ENCODE measurements around the gene SGCG. TPM values are rescaled to one million over a fixed set of nuclear protein-coding genes. Genes with fewer than 3 reads are reported as not detected.

Gene SGCG
- polyA plus RNA-seq (2011; rRNA removed) (0.09 TPM in 1 of 2 replicates, not detected in the other), polyA plus RNA-seq (2017; fragmentation: RNase III; extraction: RNeasy Plus Mini Kit Qiagen cat#74134 plus additional on column Dnase treatment) (not detected in 3 replicates), polyA minus RNA-seq (2011; rRNA and poly(A)+ RNA removed) (0.17 TPM in 1 of 2 replicates, not detected in the other)
- not detected in 2 replicates for polyA plus RNA-seq (2012; cell fraction: cytosol; rRNA removed)
- polyA plus RNA-seq (2012; cell fraction: nucleus; rRNA removed), result not detected in 2 replicates

DNA sequence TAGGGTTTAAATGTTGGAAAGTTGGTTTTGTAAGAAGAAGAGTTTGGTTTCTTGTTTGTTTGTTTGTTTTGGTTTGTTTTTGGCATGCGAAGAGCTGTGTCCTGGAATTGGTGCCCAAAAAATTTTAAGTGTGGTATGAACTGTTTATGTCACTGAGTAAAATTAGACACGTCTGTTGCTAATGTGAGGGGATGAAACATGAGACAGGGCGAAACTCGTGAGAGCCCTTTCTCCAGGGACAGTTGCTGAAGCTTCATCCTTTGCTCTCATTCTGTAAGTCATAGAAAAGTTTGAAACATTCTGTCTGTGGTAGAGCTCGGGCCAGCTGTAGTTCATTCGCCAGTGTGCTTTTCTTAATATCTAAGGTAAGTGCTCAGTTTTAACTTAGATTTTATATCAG lies at the start of gene SGCG:
Gene SGCG (plus strand): TSS at position 269 of the 400 bp plus-strand sequence. CDS start 22,716 bp downstream, outside the sequence.
- ChIA-PET POLR2A (no interaction called here), CTCF (no interaction called here)
- DNase-seq (ENCODE audit: low read depth in 1 of 2, low spot score in 1 of 2) (no peak), FAIRE-seq (no peak), ATAC-seq (no peak)
- Histone ChIP-seq H3K9me3 (no peaks in the 10 kb centered on the region), H3K27ac (no peak within 1 kb of the TSS), H3K4me1 (no peaks in the 10 kb centered on the region), H3K4me3 (no peak within 1 kb of the TSS), H3K4me2 (no peak within 1 kb of the TSS)
- TF ChIP-seq ZSCAN20 (CRISPR knock-in tag; IDR thresholded peaks at IDR 0.05), result no peak
- no peak for TF ChIP-seq HOXB5 (CRISPR knock-in tag; IDR thresholded peaks at IDR 0.05)
- TF ChIP-seq NPAS2 (CRISPR knock-in tag; IDR thresholded peaks at IDR 0.05; ENCODE audit: borderline replicate concordance), result no peak
- TF ChIP-seq KDM1A (IDR thresholded peaks at IDR 0.05; ENCODE audit: low read depth), result no peak
- no peak for TF ChIP-seq USF2 (IDR thresholded peaks at IDR 0.05)
- WGBS (ENCODE audit: missing lambda C conversion rate), result 59% methylated on average over 6 of the region's 6 CpGs

GRCh38 chr13:23134542-23134941 lies 46.2 kb upstream of the SGCG start:
- ChIA-PET POLR2A (no interaction called here), CTCF (no interaction called here)
- H3K27ac ChIP-seq, result no peak overlapping the region
- H3K4me1 ChIP-seq, result no peaks in the 10 kb centered on the region
- H3K4me2 ChIP-seq, result no peak overlapping the region
- H3K4me3 ChIP-seq, result no peak overlapping the region
- TF ChIP-seq CHD4 (IDR thresholded peaks at IDR 0.05; ENCODE audit: borderline replicate concordance) (no peak), CHD2 (IDR thresholded peaks at IDR 0.05; ENCODE audit: low read length, partially characterized antibody) (no peak), BHLHE40 (IDR thresholded peaks at IDR 0.05; ENCODE audit: low read depth, low read length) (no peak), NR3C1 (IDR thresholded peaks at IDR 0.05) (no peak), PHF8 (IDR thresholded peaks at IDR 0.05; ENCODE audit: borderline replicate concordance, low read depth) (no peak), USF2 (IDR thresholded peaks at IDR 0.05) (no peak)
- FAIRE-seq, result no peak
- no peaks in the 10 kb centered on the region for H3K9me3 ChIP-seq
- 39% methylated on average over 3 of the region's 5 CpGs for WGBS (ENCODE audit: missing lambda C conversion rate)
- ATAC-seq, result no peak; a peak in 1 of 6 replicates
- no peak for DNase-seq (ENCODE audit: low read depth in 1 of 2, low spot score in 1 of 2)

GRCh38 chr13:23140492-23140891 lies 40.3 kb upstream of the SGCG start:
- TF ChIP-seq RCOR1 (IDR thresholded peaks at IDR 0.05; ENCODE audit: low read depth, low read length) (no peak), ZFP36 (IDR thresholded peaks at IDR 0.05; ENCODE audit: borderline replicate concordance, partially characterized antibody) (no peak), CEBPB (IDR thresholded peaks at IDR 0.05) (no peak), KDM5A (IDR thresholded peaks at IDR 0.05) (no peak), HOXA7 (CRISPR knock-in tag; IDR thresholded peaks at IDR 0.05) (no peak), POLR2AphosphoS2 (conservative IDR thresholded peaks at IDR 0.05; ENCODE audit: low read length) (no peak), CHD2 (IDR thresholded peaks at IDR 0.05; ENCODE audit: low read length, partially characterized antibody) (no peak), FOXS1 (CRISPR knock-in tag; IDR thresholded peaks at IDR 0.05) (no peak), ZSCAN20 (CRISPR knock-in tag; IDR thresholded peaks at IDR 0.05) (no peak)
- Histone ChIP-seq H3K4me2 (no peak overlapping the region), H3K4me1 (no peaks in the 10 kb centered on the region), H3K9me3 (no peaks in the 10 kb centered on the region), H3K4me3 (no peak overlapping the region), H3K27ac (no peak overlapping the region)
- DNase-seq (ENCODE audit: low read depth in 1 of 2, low spot score in 1 of 2) (peak in 1 of 2 experiments; percentile 6), FAIRE-seq (no peak), ATAC-seq (no peak)
- WGBS (ENCODE audit: missing lambda C conversion rate), result 0% methylated on average over 2 of the region's 2 CpGs
- ChIA-PET POLR2A (no interaction called here), CTCF (interaction anchor here (0.7 kb wide), 1 partner anchor 16 kb away, joined by 4 read pairs; no protein-coding TSS in a partner anchor)

DNA sequence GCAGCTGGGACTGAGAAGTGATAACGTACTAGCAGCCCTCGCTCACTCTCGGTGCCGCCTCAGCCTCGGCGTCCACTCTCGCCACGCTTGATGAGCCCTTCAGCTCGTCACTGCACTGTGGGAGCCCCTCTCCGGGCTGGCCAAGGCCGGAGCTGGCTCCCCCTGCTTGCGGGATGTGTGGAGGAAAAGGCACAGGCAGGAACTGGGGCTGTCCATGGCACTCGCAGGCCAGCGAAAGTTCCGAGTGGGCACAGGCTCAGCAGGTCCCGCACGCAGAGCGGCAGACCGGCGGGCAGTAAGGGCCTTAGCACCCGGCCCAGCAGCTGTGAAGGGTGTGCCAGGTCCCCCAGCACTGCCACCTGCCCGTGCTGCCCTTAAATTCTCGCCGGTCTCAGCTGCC lies 38.8 kb upstream of the SGCG start:
- no peaks in the 10 kb centered on the region for H3K9me3 ChIP-seq
- no peak overlapping the region for H3K4me3 ChIP-seq
- FAIRE-seq, result no peak
- ChIA-PET POLR2A (no interaction called here), CTCF (interaction anchor here (1.6 kb wide), 1 partner anchor 17 kb away, joined by 5 read pairs; no protein-coding TSS in a partner anchor)
- no peak for DNase-seq (ENCODE audit: low read depth in 1 of 2, low spot score in 1 of 2)
- no peak for ATAC-seq
- H3K4me2 ChIP-seq, result no peak overlapping the region
- H3K4me1 ChIP-seq, result no peaks in the 10 kb centered on the region
- no peak overlapping the region for H3K27ac ChIP-seq
- 79% methylated on average over 9 of the region's 24 CpGs for WGBS (ENCODE audit: missing lambda C conversion rate)
- TF ChIP-seq HOXB5 (CRISPR knock-in tag; IDR thresholded peaks at IDR 0.05) (no peak), TP53 (CRISPR knock-in tag; IDR thresholded peaks at IDR 0.05) (no peak), JUN (IDR thresholded peaks at IDR 0.05) (no peak), MYC (IDR thresholded peaks at IDR 0.05; ENCODE audit: borderline replicate concordance, low read length) (no peak), RNF2 (IDR thresholded peaks at IDR 0.05; ENCODE audit: borderline replicate concordance, low read depth) (no peak), CHD4 (IDR thresholded peaks at IDR 0.05; ENCODE audit: borderline replicate concordance) (no peak), ESRRA (IDR thresholded peaks at IDR 0.05; ENCODE audit: borderline replicate concordance, low read length) (no peak), POLR2AphosphoS2 (conservative IDR thresholded peaks at IDR 0.05; ENCODE audit: low read length) (no peak), POLR2A (IDR thresholded peaks at IDR 0.05; ENCODE audit: low read length) (no peak), EHMT2 (IDR thresholded peaks at IDR 0.05; ENCODE audit: low read depth) (no peak), JUNB (IDR thresholded peaks at IDR 0.05) (no peak), MAFK (IDR thresholded peaks at IDR 0.05; ENCODE audit: partially characterized antibody) (no peak), HOXB13 (CRISPR knock-in tag; IDR thresholded peaks at IDR 0.05; ENCODE audit: low read depth) (no peak), ZFP36 (IDR thresholded peaks at IDR 0.05; ENCODE audit: borderline replicate concordance, partially characterized antibody) (no peak), E2F6 (IDR thresholded peaks at IDR 0.05; ENCODE audit: borderline replicate concordance, low read depth) (no peak)

Measured in A549 (cell line).